ENCODE results near the gene HS6ST3.
A peak's percentile ranks its signal among the peaks of the same experiment; 100 is the strongest.
"Not testable (repeated sequence)": the region's sequence is repeated elsewhere in the genome, so short reads cannot be mapped to it uniquely, and the experiment has no call there.

HS6ST3 gene

DNA sequence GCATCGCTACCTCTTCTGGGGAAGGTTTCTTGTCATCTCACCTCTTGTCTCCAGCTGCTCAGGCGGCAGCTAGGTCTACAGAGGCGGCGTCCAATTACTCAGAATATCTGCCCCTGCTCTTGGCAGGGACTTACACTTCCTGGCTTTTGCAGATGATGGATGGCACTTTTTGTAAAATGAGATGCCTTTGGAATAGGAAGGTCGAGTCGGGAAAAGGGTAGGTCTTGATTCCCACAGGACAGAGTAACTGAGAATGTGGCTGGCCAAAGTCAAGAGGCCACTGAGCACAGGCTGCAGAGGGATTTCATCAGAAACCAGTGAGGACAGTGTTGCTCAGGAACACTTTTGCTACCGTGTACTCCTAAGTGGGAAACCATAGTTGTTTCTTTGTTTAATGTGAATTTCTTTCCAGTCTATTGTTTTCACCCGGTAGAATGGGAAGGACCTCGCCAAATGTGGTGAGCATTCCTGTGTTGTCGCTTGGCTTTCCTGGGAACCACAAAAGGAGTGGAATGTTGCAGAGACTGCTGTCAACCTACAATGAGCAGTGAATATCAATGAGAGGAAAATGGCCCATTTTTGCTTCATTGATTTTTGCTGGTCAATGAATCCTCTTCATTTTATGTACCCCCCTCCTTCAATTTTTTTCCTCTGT lies 383.7 kb downstream of the HS6ST3 start:
- DNase-seq: no peak

DNA sequence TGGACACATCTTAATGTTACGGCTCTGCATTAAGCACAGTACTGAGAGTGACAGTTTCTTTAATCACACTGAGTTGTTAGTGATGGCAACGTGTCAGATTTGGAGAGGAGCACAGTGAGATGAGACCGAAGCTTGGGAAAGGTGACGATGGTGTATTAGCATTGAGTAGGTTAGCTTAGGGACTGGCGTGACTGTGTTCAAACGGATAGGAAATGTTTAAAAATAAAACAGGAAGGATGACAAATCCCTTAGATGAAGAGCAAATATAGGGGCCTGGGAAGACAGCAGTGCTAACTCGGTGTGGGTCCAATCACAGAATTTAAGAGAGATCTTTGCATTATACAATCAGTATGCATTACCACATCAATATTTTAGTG lies 384.3 kb downstream of the HS6ST3 start:
- no peak for DNase-seq

DNA sequence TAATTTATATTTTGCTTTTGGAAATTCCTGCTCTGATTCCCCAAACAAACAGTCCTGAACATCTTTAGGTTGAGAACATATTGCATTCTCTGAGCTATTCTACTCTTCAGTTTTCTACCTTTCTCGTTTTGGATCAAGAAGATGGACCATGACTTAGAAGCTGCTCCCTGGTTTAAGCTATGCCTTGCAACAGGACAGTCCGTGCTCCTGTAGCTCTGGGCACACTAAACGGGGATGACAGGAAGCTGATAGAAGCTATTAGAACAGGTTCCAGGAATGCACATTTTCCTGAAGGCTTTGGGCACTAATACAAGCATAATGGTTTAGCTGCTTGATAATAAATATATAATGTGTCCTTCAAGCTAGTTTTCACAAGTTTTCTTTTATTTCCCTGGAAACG lies 385.2 kb downstream of the HS6ST3 start:
- no peak for DNase-seq

GRCh38 chr13:96481482-96481881 lies 391.6 kb downstream of the HS6ST3 start:
- no peak for DNase-seq

GRCh38 chr13:96490496-96490989 lies 400.6 kb downstream of the HS6ST3 start:
- DNase-seq: no peak

- DNase-seq: no peak
Observed at GRCh38 chr13:96491103-96491502, 401.2 kb downstream of the HS6ST3 start.

DNA sequence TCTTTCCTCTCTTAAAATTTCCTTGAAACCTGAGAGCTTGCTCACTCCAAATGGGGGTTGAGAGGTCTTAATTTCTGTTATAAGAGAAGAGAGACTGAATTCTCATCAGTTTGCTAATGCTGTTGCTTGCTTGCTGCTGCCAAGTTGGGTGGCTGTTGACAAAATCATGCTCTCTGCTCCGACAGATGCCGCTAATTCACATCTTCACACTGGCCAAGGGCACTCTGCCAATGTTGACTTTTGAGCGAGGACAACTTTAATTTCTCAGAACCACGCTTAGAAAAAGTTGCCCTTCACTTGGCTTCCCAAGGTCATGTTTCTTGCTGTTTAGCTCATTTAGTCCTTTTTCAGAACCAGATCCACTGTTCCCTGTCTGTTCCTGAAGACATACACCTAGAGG lies 402.9 kb downstream of the HS6ST3 start:
- peak in 1 of 2 experiments; percentile 5 for DNase-seq

GRCh38 chr13:96499656-96500055 lies 409.7 kb downstream of the HS6ST3 start:
- DNase-seq: no peak

GRCh38 chr13:96500953-96501352 lies 411.0 kb downstream of the HS6ST3 start:
- no peak for DNase-seq

GRCh38 chr13:96503481-96503880 lies 413.6 kb downstream of the HS6ST3 start:
- no peak for DNase-seq

- no peak for DNase-seq
Observed at GRCh38 chr13:96511587-96511986, 421.7 kb downstream of the HS6ST3 start.

GRCh38 chr13:96519380-96519779 lies 429.5 kb downstream of the HS6ST3 start:
- DNase-seq: no peak

DNA sequence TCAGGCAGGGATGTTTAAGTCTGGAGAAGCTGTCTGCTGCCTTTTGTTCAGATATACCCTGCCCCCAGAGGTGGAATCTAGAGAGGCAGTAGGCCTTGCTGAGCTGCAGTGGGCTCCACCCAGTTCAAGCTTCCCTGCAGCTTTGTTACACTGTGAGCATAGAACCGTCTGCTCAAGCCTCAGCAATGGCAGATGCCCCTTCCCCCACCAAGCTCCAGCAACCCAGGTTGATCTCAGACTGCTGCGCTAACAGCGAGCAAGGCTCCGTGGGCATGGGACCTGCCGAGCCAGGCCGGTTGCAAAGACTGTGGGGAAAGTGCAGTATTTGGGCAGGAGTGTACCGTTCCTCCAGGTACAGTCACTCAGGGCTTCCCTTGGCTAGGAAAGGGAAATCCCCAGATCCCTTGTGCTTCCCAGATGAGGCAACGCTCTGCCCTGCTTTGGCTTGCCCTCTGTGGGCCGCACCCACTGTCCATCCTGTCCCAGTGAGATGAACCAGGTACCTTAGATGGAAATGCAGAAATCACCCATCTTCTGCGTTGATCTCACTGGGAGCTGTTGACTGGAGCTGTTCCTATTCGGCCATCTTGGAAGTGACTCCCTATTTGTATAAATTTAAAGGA lies 434.6 kb downstream of the HS6ST3 start:
- DNase-seq: not testable (repeated sequence)

- DNase-seq: no peak
Observed at GRCh38 chr13:96525715-96526114, 435.8 kb downstream of the HS6ST3 start.

GRCh38 chr13:96527497-96527896 lies 437.6 kb downstream of the HS6ST3 start:
- DNase-seq: no peak

DNA sequence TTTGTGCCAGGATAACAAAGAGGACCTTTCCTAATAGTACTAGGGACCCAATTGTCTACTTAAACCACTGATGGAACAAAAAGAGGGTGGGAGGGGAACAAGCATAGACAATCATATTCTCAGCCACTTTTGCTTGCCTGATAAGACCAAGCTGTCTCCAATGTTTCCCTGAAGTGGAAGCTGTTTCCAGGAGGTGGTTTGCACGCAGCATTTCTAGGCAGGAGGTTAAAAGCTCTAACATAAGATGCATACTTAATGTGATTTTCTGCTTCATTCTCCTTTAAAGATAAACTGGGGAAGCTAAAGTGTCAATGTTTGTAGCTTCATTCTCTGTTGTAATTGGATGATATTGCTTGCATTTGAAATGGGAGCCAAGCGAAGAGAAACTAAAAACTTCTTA lies 442.9 kb downstream of the HS6ST3 start:
- DNase-seq: no peak

- DNase-seq: no peak
Observed at GRCh38 chr13:96533408-96533807, 443.5 kb downstream of the HS6ST3 start.

GRCh38 chr13:96539791-96540190 lies 449.9 kb downstream of the HS6ST3 start:
- no peak for DNase-seq

DNA sequence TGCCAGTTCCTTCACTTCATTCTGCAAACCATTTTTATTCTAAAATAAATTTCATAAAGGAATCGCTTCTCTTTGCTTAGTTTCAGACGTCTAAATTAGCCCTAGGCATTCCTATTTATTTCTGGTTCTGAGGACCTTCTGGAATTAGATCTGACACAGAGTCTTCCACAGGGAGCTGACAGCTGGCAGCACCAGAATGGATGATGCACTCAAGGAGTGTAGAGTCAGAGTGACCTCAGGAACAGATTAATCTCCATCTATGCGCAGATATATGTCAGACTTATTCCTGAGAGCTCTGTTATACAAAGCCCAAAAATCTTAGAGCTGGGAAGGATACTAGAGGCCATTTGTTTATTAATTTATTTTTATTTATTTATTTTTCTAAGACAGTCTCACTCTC lies 450.8 kb downstream of the HS6ST3 start:
- DNase-seq: peak; percentile 80 to 85

DNA sequence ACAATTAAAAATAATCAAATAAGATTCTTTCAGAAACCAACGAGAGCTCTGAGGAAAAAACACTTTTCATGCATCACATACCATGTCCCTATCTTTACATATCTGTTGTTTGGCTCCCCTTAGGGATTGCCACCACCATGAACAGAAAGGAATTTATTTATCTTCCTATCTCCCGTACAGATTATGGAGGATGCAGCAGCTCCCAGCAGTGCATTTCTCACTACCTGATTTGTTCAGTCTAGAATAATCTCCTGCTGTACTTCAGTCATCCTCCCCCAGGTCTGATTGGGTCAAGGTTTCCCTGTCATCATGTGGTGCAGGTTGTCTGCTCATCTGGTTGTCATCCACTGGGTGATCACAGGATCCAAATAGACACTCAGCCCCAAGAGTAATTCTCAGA lies 453.1 kb downstream of the HS6ST3 start:
- DNase-seq: no peak

DNA sequence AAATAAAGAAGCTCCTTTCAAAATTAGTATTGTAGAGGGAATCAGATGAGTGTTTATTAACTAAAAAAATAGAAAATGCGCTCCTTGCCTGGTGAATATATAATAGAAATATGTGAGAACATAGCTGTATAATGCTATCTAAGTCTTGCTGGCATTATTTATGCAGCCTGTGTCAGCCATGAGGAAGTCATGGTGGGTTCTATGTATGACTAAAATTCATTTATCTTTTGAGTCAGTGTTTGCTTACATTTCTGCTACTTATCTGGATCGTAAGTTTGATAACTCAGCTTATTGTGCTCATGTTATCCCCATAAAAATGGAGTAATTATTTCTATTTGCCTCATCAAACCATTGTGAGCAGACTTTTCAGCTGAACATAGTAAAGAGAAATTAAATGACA lies 455.1 kb downstream of the HS6ST3 start:
- no peak for DNase-seq

DNA sequence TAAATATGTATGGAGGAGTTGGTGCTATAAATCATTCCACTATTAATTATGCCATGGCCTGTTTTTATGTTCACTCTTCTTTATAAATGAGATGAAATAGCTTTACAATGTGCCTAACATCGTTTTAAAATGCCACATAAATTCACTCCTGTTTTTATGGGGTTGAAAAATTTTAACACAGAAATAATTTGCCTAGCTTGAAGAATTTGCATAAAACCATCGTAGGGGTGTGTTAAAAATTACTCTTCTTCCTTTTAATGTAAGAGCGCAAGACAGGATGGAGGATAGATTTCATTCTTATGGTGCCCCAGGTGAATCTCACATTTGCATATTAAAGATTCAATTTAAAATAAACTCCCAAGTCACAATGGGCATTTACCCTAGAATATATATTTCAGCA lies 456.6 kb downstream of the HS6ST3 start:
- no peak for DNase-seq

- no peak for DNase-seq
Observed at GRCh38 chr13:96551546-96551945, 461.6 kb downstream of the HS6ST3 start.

DNA sequence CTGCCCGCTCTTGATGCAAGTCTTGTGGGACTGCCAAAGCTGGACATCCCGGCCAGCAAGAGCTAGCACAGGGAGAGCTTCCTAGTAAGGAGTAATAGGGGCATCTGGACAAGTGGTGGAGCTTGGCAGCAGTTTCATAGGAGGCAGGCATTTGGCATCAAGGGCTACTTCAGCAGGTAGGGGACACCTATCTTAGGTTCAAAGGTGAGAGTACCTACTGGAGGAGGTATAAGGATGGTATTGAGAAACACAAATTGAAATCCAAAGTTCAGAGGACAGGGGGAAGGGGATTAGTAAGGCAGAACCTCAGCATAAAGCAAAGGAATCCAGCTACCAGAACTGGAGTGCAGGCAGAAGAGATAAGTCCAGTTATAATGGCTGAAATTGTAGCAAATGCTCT lies 462.7 kb downstream of the HS6ST3 start:
- DNase-seq: no peak

- DNase-seq: no peak
Observed at GRCh38 chr13:96553796-96554195, 463.9 kb downstream of the HS6ST3 start.
